Ascending aorta (tissue), 2 donors: ENCODE measurements around the gene TMEM252. TPM values are rescaled to one million over a fixed set of nuclear protein-coding genes. Genes with fewer than 3 reads are reported as not detected.

Source experiments
- DNase-seq, 2 donors: peaks; one replicate each; pipeline ENCODE4 v3.0.0-alpha.2; 2019; ENCODE audit warnings: low spot score in 2 of 2
- H3K27ac ChIP-seq, 2 donors: fragments of 200-600 bp; sonication (generic); one replicate each; pipeline ENCODE4 v1.5.1; 2016 to 2017; ENCODE audit warnings: mild to moderate bottlenecking in 1 of 2
- H3K27me3 ChIP-seq: fragments of 200-600 bp; sonication (generic); one replicate; pipeline ENCODE4 v1.5.1; 2017
- H3K36me3 ChIP-seq, 2 donors: fragments of 200-600 bp; sonication (generic); one replicate each; pipeline ENCODE4 v1.5.1; 2016
- H3K4me1 ChIP-seq, 2 donors: fragments of 200-600 bp; sonication (generic); one replicate each; pipeline ENCODE4 v1.5.1; 2016 to 2017; ENCODE audit warnings: mild to moderate bottlenecking in 1 of 2
- H3K4me3 ChIP-seq, 2 donors: fragments of 200-600 bp; sonication (generic); one replicate each; pipeline ENCODE4 v1.5.1; 2016 to 2017; ENCODE audit warnings: mild to moderate bottlenecking in 1 of 2
- H3K9me3 ChIP-seq, 2 donors: fragments of 200-600 bp; sonication (generic); one replicate each; pipeline ENCODE4 v1.5.1; 2016
- CTCF ChIP-seq, 3 experiments: fragments of 200-600 bp in 2 of 3; fragments of 450-650 bp in 1 of 3; sonication (generic) in 2 of 3; IDR thresholded peaks; one replicate each; pipeline ENCODE4 v1.5.1; 2016 to 2019; ENCODE audit warnings: antibody characterized with exemption in 3 of 3, mild to moderate bottlenecking in 1 of 3, moderate library complexity in 1 of 3
- intact Hi-C: fragments of 100-400 bp; cut with DNase I; formaldehyde crosslinking; loops from one replicate; pipeline ENCODE4 v1.15.1; 2023
- total RNA-seq: library from RNA; depleted of rRNA; stranded (reverse); fragments of >200 nt; gene quantifications from one replicate; pipeline ENCODE4 v1.1.0, GENCODE V29; 2016

The TMEM252 gene
- total RNA-seq, 1 donor from 2014 or later, result not detected

- Histone ChIP-seq H3K27me3 (no peaks in the 10 kb centered on the region), H3K27ac (peak overlapping the region; percentile 72 to 88), H3K4me1 (peaks cover 0 to 16% of the 10 kb centered on the region in 2 donors), H3K36me3 (peaks cover 0 to 9% of the 10 kb centered on the region in 2 donors), H3K4me3 (no peak overlapping the region), H3K9me3 (no peaks in the 10 kb centered on the region)
- peak in 1 of 2 donors; percentile 79 for DNase-seq
- intact Hi-C loops, result loop anchor here (1.0 kb wide), 1 partner anchor 38 kb away; no protein-coding TSS in a partner anchor
- no peak for TF ChIP-seq CTCF (IDR thresholded peaks at IDR 0.05)
Observed at GRCh38 chr9:68538200-68538599, 2.5 kb downstream of the TMEM252 start.

- Histone ChIP-seq H3K36me3 (peaks cover 0 to 11% of the 10 kb centered on the region in 2 donors), H3K4me1 (peaks cover 0 to 16% of the 10 kb centered on the region in 2 donors), H3K4me3 (no peak overlapping the region), H3K27ac (peak overlapping the region; percentile 72 to 88), H3K27me3 (no peaks in the 10 kb centered on the region), H3K9me3 (no peaks in the 10 kb centered on the region)
- DNase-seq, result no peak
- intact Hi-C loops, result no loop called here
- TF ChIP-seq CTCF (IDR thresholded peaks at IDR 0.05), result no peak
Observed at GRCh38 chr9:68537616-68537880, 3.1 kb downstream of the TMEM252 start.

- no peak for DNase-seq
- peaks cover 0 to 13% of the 10 kb centered on the region in 2 donors for H3K36me3 ChIP-seq
- H3K9me3 ChIP-seq, result no peaks in the 10 kb centered on the region
- H3K27me3 ChIP-seq, result no peaks in the 10 kb centered on the region
- no peak for TF ChIP-seq CTCF (IDR thresholded peaks at IDR 0.05)
- intact Hi-C loops, result no loop called here
- H3K4me1 ChIP-seq, result peaks cover 0 to 16% of the 10 kb centered on the region in 2 donors
- peak overlapping the region; percentile 72 to 88 for H3K27ac ChIP-seq
- no peak overlapping the region for H3K4me3 ChIP-seq
Observed at GRCh38 chr9:68536876-68537615, 3.6 kb downstream of the TMEM252 start.

GRCh38 chr9:68533678-68534077, 7.0 kb downstream of the TMEM252 start:
- H3K27me3 ChIP-seq, result no peaks in the 10 kb centered on the region
- no peaks in the 10 kb centered on the region for H3K9me3 ChIP-seq
- DNase-seq, result no peak
- peaks cover 0 to 16% of the 10 kb centered on the region in 2 donors for H3K36me3 ChIP-seq
- TF ChIP-seq CTCF (IDR thresholded peaks at IDR 0.05), result no peak
- intact Hi-C loops, result no loop called here
- H3K4me1 ChIP-seq, result peaks cover 0 to 13% of the 10 kb centered on the region in 2 donors
- no peak overlapping the region for H3K4me3 ChIP-seq
- H3K27ac ChIP-seq, result no peak overlapping the region

GRCh38 chr9:68532131-68532530, 8.6 kb downstream of the TMEM252 start:
- peaks cover 0 to 16% of the 10 kb centered on the region in 2 donors for H3K36me3 ChIP-seq
- no peak for TF ChIP-seq CTCF (IDR thresholded peaks at IDR 0.05)
- no peaks in the 10 kb centered on the region for H3K9me3 ChIP-seq
- intact Hi-C loops, result no loop called here
- H3K27ac ChIP-seq, result no peak overlapping the region
- DNase-seq, result no peak
- H3K27me3 ChIP-seq, result no peaks in the 10 kb centered on the region
- no peak overlapping the region for H3K4me3 ChIP-seq
- H3K4me1 ChIP-seq, result peaks cover 0 to 4% of the 10 kb centered on the region in 2 donors
